Heart left ventricle (tissue), 16 donors: ENCODE data around the gene TMEM217. TPM values are rescaled to one million over a fixed set of nuclear protein-coding genes. Genes with fewer than 3 reads are reported as not detected.
"Not testable (repeated sequence)": the region's sequence is repeated elsewhere in the genome, so short reads cannot be mapped to it uniquely, and the experiment has no call there.

ENCODE experiments used
- ATAC-seq, 4 donors: fragments of 200-7000 bp; cut with Tn5 transposase; one replicate each; pipeline ENCODE4 v1.9.1; 2020 to 2022; ENCODE audit warnings: moderate library complexity in 4 of 4, mild to moderate bottlenecking in 3 of 4, moderate number of reproducible peaks in 1 of 4
- DNase-seq, 5 donors: peaks; one replicate each; pipeline ENCODE4 v3.0.0-alpha.2; 2020
- H3K27ac ChIP-seq, 12 donors: fragments of 200-600 bp; sonication (generic) in 4 of 12; one replicate each; pipeline versions ENCODE4 v1.5.0 to v1.8.0; 2016 to 2022; ENCODE audit warnings: mild to moderate bottlenecking in 2 of 12
- H3K27me3 ChIP-seq, 9 donors: fragments of 200-600 bp; sonication (generic) in 2 of 9; one replicate each; pipeline versions ENCODE4 v1.5.1 to v1.8.0; 2016 to 2022; ENCODE audit warnings: mild to moderate bottlenecking in 3 of 9
- H3K36me3 ChIP-seq, 9 donors: fragments of 200-600 bp; sonication (generic) in 2 of 9; one replicate each; pipeline versions ENCODE4 v1.5.0 to v1.8.0; 2018 to 2022; ENCODE audit warnings: mild to moderate bottlenecking in 2 of 9
- H3K4me1 ChIP-seq, 12 donors: fragments of 200-600 bp; sonication (generic) in 4 of 12; one replicate each; pipeline versions ENCODE4 v1.5.0 to v1.8.0; 2016 to 2022; ENCODE audit warnings: mild to moderate bottlenecking in 3 of 12
- H3K4me3 ChIP-seq, 12 donors: fragments of 200-600 bp; sonication (generic) in 4 of 12; one replicate each; pipeline versions ENCODE4 v1.5.0 to v1.8.0; 2017 to 2022; ENCODE audit warnings: mild to moderate bottlenecking in 9 of 12, moderate library complexity in 4 of 12
- H3K9me3 ChIP-seq, 12 donors: fragments of 200-600 bp; sonication (generic) in 4 of 12; one replicate each; pipeline versions ENCODE4 v1.5.0 to v1.8.0; 2016 to 2022; ENCODE audit warnings: mild to moderate bottlenecking in 1 of 12
- POLR2A ChIP-seq, 2 donors: fragments of 450-650 bp; IDR thresholded peaks; one replicate each; pipeline ENCODE4 v1.6.1; 2017; ENCODE audit warnings: antibody characterized with exemption in 2 of 2, mild to moderate bottlenecking in 2 of 2, moderate library complexity in 2 of 2
- WGBS, 4 donors: extraction: QIAGEN DNeasy Blood & Tissue Kit in 2 of 4; methylation state at CpG; one replicate each; pipeline versions ENCODE4 v1.1.5 to v1.1.7; 2013 to 2018; 5-methylcytosine and 5-hydroxymethylcytosine counted together
- intact Hi-C, 10 donors: fragments of 100-400 bp; cut with DNase I; formaldehyde crosslinking; loops; one replicate each; pipeline versions ENCODE4 v1.11.1 to v1.14.2; 2022
- polyA plus RNA-seq, 2 donors: library from polyadenylated mRNA; stranded (reverse); fragments of 200-250 nt; gene quantifications; one replicate each; pipeline ENCODE4 v1.2.3, GENCODE V29; 2013
- total RNA-seq, 9 donors: library from RNA; depleted of rRNA in 2 of 9; stranded (reverse); fragments of >200 nt in 2 of 9; fragmentation: NEBNext Ultra II Directional in 3 of 9; extraction: Animal tissue kit (Norgen Biotek cat#: 25700) in 3 of 9; gene quantifications; one replicate each; pipeline versions ENCODE4 v1.1.0 to v1.2.4, GENCODE V29; 2016 to 2023
- TF ChIP-seq, protein P1 (sequence below), 12 donors: fragments of 200-600 bp; sonication (generic) in 4 of 12; IDR thresholded peaks; one replicate each; pipeline versions ENCODE4 v1.5.0 to v1.8.0; 2018 to 2022; ENCODE audit warnings: antibody characterized with exemption in 12 of 12, mild to moderate bottlenecking in 5 of 12
- donor health status: ischemic (EF 13 %, LVEDD 7.1; RV severe dilation, severe dysfunction).
- donor health status: healthy with polysubstance abuse.
- donor health status: DM: no; HTN: yes; CAD: no.
- donor health status: DM: no; HTN: no; CAD: no.
- donor health status: ischemic (EF 25% LVEDD 6.9; RV normal size, moderate dysfunction).
- donor health status: ischemic (EF 25% LVEDD 5.7; RV mildly dilated, moderate dysfunction).
- donor health status: healthy.
- donor health status: DM: yes; HTN: yes; CAD: no.
- donor health status: ischemic (EF 35%, LVEDD 5.7; RV mildly dilated, moderate dysfunction).
- donor health status: nonischemic (EF 11% LVEDD 7.7; RV severe dilation, severe dysfunction).
- donor health status: DM: yes; HTN: yes; CAD: no.
- donor health status: PGD.
- donor health status: ischemic (EF 29% LVEDD 5.4; RV normal size, mild dysfunction).
- donor health status: nonischemic (EF 23%, LVEDD 6.1; RV moderate dilation, normal function).

TMEM217 gene
- total and polyA plus RNA-seq, 11 donors: 0.15 to 2.1 (median 0.65) TPM; not detected in 3

DNA sequence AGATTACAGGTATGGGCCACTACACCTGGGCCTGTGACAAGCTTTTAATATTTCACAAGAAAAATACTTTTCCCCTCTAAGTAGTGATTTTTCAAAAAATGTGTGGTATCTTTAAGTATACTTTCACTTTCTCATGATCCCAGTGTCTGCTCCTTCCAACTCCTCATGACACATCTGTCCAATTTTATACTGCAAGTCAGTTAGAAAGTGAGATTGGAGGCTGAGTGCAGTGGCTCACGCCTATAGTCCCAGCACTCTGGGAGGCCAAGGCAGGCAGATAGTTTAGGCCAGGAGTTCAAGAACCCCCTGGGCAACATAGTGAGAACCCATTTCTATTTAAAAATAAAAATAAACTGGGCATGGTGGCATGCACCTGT lies 67.8 kb downstream of the TMEM217 start:
- 81 to 89% (median 87%) methylated on average over 1 of the region's 1 CpG for WGBS, 4 donors
- peaks cover 0 to 70% (median 0%) of the 10 kb centered on the region in 12 donors for H3K4me1 ChIP-seq

DNA sequence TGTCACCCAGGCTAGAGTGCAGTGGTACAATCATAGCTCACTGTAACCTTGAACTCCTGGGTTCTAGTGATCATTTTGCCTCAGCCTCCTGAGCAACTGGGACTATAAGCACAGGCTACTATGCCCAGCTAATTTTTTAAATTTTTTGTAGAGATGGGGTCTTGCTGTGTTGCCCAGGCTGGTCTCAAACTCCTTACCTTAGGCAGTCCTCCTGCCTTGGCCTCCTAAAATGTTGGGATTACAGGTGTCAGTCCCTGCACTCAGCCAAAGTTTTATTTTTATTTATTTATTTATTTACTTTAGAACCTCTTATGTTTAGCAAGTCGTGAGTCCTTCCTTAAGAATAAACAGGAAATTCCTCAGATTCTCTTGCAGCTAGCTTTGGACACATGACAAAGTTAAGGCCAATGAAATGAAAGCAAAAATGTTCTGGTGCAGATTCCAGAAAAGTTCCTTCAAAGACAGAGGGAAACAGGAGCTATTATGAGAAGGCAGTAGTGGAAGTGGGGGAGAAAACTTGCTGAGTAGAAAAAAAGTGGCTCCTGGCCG lies 68.9 kb downstream of the TMEM217 start:
- no peaks in the 10 kb centered on the region for H3K36me3 ChIP-seq
- no peak overlapping the region for H3K4me3 ChIP-seq
- intact Hi-C loops: no loop called here
- peaks cover 0 to 81% (median 0%) of the 10 kb centered on the region in 12 donors for H3K4me1 ChIP-seq
- TF ChIP-seq, protein P1, sequence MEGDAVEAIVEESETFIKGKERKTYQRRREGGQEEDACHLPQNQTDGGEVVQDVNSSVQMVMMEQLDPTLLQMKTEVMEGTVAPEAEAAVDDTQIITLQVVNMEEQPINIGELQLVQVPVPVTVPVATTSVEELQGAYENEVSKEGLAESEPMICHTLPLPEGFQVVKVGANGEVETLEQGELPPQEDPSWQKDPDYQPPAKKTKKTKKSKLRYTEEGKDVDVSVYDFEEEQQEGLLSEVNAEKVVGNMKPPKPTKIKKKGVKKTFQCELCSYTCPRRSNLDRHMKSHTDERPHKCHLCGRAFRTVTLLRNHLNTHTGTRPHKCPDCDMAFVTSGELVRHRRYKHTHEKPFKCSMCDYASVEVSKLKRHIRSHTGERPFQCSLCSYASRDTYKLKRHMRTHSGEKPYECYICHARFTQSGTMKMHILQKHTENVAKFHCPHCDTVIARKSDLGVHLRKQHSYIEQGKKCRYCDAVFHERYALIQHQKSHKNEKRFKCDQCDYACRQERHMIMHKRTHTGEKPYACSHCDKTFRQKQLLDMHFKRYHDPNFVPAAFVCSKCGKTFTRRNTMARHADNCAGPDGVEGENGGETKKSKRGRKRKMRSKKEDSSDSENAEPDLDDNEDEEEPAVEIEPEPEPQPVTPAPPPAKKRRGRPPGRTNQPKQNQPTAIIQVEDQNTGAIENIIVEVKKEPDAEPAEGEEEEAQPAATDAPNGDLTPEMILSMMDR (IDR thresholded peaks at IDR 0.05): no peak
- TF ChIP-seq POLR2A (IDR thresholded peaks at IDR 0.05): no peak
- H3K9me3 ChIP-seq: peaks cover 0 to 5% (median 0%) of the 10 kb centered on the region in 12 donors
- ATAC-seq: no peak
- no peaks in the 10 kb centered on the region for H3K27me3 ChIP-seq
- WGBS, 4 donors: 55 to 70% (median 64%) methylated on average over 2 of the region's 2 CpGs
- H3K27ac ChIP-seq: peak overlapping the region in 1 of 12 donors; percentile 84
- DNase-seq: no peak

More for the DNA sequence above, 67.8 kb downstream of the TMEM217 start:
- DNase-seq (no peak), ATAC-seq (no peak)
- peak overlapping the region in 1 of 12 donors; percentile 84 for H3K27ac ChIP-seq
- H3K4me3 ChIP-seq: no peak overlapping the region
- intact Hi-C loops: no loop called here
- no peaks in the 10 kb centered on the region for H3K27me3 ChIP-seq
- no peak for TF ChIP-seq POLR2A (IDR thresholded peaks at IDR 0.05)
- TF ChIP-seq, protein P1 (IDR thresholded peaks at IDR 0.05): no peak
- peaks cover 0 to 5% (median 0%) of the 10 kb centered on the region in 12 donors for H3K9me3 ChIP-seq
- H3K36me3 ChIP-seq: no peaks in the 10 kb centered on the region

DNA sequence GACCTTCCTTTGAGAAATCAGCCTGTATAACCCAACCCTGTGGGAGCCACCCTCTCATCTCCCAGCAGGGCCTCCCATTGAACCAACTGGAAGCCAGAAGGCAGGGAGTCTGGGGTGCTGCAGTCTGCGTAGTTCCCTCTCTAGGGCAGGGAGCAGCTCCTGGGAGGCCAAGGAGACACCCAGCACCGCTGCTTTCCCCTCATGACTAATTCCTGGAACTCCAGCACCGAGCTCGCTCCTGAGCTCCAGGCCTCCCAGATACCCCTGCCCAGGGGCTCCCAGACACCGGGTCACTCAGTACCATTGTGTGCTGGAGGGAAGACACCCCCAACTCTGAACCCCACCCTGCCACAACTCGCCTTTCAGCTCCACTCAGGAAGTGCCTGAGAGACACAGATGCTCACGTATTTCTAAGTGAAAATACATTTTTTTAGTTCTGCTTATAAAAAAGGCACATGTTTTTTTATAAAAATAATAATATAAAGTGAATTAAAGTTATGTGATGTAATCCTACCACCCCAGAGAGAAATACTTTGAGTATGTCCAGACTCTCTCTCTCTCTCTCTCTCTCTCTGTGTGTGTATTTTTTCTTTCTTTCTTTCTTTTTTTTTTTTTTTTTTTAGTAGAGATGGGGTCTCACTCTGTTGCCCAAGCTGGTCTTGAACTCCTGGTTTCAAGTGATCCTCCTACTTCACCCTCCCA lies 70.5 kb downstream of the TMEM217 start:
- Histone ChIP-seq H3K4me3 (no peak overlapping the region), H3K27me3 (no peaks in the 10 kb centered on the region), H3K4me1 (peaks cover 0 to 94% (median 0%) of the 10 kb centered on the region in 12 donors), H3K27ac (peak overlapping the region in 1 of 12 donors; percentile 97), H3K36me3 (no peaks in the 10 kb centered on the region), H3K9me3 (peaks cover 0 to 5% (median 0%) of the 10 kb centered on the region in 12 donors)
- whole genome bisulfite sequencing, 4 donors: 76 to 89% (median 77%) methylated on average over 7 of the region's 7 CpGs
- TF ChIP-seq POLR2A (IDR thresholded peaks at IDR 0.05): no peak
- TF ChIP-seq, protein P1 (IDR thresholded peaks at IDR 0.05): no peak
- DNase-seq (no peak), ATAC-seq (peak in 3 of 4 donors; percentile 25 to 55 (median 38))
- intact Hi-C loops: no loop called here

DNA sequence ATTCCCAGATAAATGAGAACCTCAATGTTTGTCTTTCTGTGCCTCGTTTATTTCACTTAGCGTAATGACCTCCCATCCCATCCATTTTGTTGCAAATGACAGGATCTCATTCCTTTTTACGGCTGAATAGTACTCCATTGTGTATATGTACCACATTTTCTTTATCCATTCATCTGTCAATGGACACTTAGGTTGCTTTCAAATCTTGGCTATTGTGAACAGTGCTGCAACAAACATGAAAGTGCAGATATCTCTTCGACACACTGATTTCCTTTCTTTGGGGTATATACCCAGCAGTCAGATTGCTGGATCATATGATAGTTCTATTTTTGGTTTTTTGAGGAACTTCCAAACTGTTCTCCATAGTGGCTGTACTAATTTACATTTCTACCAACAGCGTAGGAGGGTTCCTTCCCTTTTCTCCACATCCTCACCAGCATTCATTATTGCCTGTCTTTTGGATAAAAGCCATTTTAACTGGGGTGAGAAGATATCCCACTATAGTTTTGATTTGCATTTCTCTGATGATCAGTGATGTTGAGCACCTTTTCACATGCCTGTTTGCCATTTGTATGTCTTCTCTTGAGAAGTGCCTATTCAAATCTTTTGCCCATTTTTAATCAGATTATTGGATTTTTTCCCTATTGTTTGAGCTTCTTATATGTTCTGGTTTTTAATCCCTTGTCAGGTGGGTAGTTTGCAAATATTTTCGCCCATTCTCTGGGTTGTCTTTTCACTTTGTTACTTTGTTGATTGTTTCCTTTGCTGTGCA lies 71.8 kb downstream of the TMEM217 start:
- intact Hi-C loops, H3K4me3 ChIP-seq, DNase-seq, H3K9me3 ChIP-seq, H3K27me3 ChIP-seq, H3K36me3 ChIP-seq: not testable (repeated sequence)
- peak overlapping the region in 1 of 12 donors; percentile 97 for H3K27ac ChIP-seq
- H3K4me1 ChIP-seq: peaks cover 0 to 95% (median 0%) of the 10 kb centered on the region in 12 donors
- 71 to 86% (median 83%) methylated on average over 6 of the region's 6 CpGs for WGBS, 4 donors
- ATAC-seq: peak in 1 of 4 donors; percentile 15
